HG03520 (cell line): ENCODE measurements around the gene PHACTR3.

Experiments
- ATAC-seq: cut with Tn5 transposase; IDR thresholded peaks from one replicate; pipeline ENCODE4 v1.9.1; 2021; ENCODE audit warnings: mild to moderate bottlenecking, moderate library complexity; ENCODE audit not compliant: unreplicated experiment

Gene PHACTR3

DNA sequence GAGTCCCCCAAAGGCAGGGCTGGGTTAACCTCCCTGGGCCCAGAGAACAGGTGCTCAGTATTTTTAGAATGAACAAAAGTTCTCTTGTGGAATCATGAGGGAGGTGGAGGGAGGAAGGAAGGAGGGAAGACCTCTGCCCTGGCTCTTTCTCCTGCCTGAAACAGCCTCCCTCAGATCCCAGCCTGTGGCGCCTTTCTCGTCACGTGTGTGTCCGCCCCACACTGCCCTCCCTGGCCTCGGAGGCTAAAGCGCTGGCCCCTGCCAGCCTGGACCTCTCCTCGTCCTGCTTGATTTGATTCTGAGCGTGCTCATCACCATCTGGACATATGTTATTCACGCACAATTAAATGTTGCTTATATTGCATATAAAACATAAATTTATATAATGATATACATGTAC is 40.9 kb downstream of the PHACTR3 start:
- no peak for ATAC-seq

DNA sequence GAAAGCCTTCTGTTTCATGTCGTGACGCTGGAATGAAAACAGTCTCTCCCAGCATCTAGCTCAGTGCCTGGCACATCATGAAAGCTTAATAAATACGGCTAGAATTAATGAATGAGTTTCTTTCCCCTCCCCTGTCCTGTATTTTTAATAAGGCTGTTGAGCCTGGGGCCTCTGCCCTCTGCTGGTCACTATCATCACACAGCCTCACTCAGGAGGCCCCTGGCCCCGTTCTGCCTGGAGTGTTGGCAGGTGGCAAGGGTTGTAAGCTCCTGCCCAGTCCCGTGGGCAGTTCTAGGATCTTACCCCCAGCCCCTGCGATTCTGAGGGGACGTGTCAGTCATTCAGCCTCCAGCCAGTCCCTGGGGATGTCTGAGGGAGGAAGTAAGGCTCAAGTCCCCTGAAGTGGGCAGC is 41.4 kb downstream of the PHACTR3 start:
- ATAC-seq, result no peak

DNA sequence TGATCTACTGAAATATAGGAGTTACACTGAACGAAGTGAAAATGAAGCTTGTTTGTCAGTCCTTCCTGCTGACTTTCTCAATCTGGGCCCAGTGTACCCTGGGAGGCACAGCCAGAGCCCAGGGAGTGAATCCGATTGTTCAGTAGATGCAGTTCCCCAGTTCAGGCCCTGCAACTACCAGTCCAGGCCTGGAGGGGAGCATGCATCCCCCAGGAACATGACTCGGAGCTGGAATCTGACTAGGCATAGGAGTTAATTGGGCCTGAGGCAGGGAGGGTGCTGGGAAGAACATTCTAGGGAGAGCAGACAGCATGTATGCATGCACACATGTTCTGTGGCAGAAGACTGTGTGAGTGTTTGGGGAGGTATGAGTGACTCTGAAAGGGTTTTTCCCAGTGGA is 42.1 kb downstream of the PHACTR3 start:
- no peak for ATAC-seq

DNA sequence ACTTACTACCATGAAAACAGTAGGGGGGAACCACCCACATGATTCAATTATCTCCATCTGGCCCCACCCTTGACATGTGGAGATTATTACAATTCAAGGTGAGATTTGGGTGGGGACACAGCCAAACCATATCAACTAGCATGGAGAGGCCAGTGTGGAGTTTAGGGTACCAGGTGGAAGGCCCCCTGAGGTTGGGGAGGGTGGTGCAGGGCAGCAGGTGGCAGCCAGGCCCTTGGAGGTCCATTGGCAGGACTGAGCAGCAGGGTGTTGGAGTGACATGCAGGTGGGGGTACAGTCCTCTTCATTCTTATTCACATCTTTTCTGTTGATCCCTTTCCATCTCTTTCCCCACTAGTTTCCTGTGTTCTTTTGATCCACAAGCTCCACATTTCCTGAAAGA is 42.9 kb downstream of the PHACTR3 start:
- ATAC-seq, result no peak

DNA sequence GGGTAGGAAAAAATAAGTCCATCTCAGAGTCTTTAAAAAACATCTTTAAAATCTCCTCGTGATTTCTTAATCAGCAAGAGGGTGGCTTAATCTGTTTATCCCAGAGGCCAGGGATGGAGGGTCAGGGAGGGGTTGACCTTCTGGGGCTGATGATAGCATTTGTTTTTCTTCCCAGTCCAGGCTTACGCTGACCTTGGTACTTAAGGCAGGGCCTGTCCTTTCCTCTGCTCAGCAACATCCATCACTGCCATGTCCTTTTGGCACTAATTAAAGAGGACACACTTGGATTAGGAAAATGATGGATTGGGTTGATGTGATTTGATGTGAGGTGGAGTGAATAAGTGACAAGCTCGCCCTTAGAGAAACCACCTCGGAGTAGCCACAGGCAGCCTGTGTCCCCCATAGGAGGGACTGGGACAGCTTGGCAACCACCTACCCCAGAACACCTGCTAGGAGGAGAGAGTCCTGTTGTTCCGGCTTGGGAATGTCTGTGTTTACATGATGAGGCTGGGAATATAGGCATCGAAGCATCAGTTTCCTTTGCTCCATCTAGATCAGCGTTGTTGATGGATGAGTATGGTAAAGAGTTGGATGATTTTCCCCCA is 44.2 kb downstream of the PHACTR3 start:
- ATAC-seq, result no peak

DNA sequence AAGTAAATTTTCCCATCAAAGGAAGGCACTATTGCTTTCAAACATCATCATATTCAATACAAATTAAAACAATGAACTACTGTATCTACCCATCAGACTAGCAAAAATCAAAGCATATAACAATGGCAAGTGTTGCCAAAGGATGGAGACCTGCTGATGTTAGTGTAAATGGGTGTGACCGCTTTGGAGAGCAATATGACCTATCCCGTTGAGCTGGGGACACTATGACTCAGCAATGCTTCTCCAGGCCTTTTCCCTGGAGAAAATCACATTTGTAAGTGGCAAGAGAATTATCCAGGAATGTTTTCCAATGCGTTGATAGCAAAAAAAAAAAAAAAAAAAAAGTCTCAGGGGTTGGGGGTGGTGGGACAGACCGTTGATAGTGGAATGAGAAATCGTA is 46.1 kb downstream of the PHACTR3 start:
- ATAC-seq, result no peak

DNA sequence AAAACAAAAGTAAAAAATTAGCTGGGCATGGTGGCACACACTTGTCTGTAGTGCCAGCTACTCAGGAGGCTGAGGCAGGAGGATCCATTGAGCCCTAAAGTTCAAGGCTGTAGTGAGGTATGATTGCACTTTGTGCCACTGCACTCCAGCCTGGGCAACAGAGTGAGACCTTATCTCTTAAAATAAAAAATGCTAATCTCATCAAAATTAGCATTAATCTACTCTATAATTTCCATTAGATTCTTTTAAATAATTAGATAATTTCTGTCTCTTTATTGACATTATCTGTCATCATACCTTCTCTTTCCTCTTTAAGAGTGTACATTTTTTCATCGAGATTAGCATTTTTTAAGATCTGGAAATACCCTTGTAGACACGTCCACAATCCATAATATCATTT is 48.0 kb downstream of the PHACTR3 start:
- no peak for ATAC-seq

DNA sequence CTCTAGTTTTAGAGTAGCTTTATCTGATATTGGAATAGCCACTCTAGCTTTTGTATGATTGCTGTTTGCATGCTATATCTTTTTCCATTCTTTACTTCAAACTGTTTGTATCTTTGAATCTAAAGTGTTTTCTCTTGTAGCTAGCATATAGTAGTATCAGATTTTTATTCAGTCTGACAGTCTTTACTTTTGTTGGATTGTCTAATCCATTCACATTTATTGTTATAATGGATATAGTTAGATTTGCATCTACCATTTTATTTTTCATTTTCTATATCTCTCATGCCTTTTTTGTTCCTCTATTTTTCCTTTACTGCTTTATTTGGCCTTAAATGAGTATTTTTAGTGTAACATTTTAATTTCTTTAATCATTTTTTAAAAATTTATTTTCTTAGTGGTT is 52.1 kb downstream of the PHACTR3 start:
- ATAC-seq, result no peak

DNA sequence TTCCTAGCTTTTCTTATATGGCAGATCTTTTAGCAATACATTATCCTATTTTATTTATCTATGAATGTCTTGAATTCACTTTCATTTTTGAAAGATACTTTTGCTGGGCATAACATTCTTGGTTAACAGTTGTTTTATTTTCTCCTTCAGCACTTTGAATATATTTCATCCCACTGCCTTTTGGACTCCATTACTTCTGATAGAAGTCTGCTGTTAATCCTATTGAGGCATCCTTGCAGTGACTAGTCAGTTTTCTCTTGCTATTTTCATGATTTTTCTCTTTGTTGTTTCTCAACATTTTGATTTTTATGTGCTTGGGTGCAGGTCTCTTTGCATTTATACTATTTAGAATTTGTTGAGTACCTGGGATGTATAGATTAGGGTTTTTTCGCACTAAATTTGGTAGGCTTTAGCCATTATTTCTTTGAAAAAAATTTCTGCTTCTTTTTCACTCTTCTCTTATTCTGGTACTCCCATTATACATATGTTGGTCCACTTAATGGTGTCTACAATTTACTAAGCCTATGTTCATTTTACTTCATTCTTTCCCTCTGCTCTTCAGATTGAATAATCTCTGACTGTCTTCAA is 53.2 kb downstream of the PHACTR3 start:
- ATAC-seq, result no peak

DNA sequence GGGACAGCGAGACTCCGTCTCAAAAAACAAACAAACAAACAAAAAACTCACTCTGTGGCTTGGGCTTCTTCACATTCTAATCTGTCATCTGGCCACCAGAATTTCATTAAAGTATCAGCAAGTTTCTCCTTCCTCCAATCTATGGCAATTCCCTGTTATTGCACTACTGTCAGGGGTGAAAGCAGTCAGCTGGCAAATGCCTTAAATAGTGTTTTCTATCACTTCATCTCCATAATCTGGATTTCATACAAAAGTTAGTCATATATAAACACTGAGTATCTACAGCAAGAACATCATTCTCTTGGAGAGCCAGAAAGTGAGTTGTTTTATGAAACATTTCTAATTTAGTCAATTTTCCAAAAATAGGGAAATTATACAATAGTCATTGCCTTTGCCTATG is 56.1 kb downstream of the PHACTR3 start:
- no peak for ATAC-seq

DNA sequence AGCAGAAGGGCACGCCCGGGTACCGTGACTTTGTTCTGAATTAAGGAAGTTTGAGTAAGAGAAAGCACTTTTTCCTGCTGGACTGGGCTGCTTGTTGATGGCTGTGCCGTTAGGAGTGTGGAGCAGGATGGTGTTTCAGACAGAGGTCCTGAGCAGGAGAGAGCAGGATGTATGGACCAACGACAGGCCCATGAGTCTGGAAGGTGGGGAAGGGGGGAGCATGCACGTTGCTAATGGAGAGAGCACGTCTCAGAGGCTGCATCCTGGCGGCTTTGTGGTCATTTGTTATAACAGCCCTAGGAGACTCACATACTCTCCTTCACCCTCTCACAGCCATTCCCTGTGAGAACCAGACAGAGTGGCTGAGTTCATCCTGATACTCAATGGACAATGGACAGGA is 56.8 kb downstream of the PHACTR3 start:
- ATAC-seq, result no peak

DNA sequence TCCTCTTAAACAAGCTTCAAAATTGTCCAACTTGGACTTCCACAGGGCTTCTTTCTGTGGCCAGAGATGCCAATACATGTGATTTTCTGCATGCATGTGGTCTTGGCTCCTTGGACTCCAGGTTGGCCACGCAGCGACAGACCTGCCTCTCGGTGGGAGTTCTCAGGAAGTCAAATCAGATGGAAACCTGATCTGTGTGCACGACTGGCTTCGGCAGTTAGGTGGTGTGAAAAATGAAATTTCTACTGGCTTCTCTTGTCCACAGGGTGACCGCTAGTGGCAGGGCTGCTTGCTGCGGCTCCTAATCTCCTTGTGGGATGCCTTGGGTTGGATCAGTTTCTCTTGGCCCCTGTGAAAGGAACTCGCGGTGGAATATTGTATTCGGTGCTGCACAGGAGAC is 57.3 kb downstream of the PHACTR3 start:
- ATAC-seq, result no peak

DNA sequence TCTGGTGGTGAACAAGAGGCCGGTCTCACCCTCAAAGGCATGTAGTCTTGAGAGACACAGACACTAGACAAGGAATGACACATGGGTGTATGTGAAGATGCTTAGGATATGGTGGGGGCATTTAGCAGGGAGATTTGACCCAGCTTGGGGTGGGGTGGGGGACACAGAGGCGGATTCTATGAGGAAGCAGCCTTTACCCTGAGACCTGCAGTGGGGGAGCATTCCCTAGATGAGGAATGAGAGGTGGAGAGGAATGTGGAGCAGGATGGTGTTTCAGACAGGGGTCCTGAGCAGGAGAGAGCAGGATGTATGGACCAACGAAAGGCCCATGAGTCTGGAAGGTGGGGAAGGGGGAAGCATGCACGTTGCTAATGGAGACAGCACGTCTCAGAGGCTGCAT is 57.8 kb downstream of the PHACTR3 start:
- no peak for ATAC-seq

DNA sequence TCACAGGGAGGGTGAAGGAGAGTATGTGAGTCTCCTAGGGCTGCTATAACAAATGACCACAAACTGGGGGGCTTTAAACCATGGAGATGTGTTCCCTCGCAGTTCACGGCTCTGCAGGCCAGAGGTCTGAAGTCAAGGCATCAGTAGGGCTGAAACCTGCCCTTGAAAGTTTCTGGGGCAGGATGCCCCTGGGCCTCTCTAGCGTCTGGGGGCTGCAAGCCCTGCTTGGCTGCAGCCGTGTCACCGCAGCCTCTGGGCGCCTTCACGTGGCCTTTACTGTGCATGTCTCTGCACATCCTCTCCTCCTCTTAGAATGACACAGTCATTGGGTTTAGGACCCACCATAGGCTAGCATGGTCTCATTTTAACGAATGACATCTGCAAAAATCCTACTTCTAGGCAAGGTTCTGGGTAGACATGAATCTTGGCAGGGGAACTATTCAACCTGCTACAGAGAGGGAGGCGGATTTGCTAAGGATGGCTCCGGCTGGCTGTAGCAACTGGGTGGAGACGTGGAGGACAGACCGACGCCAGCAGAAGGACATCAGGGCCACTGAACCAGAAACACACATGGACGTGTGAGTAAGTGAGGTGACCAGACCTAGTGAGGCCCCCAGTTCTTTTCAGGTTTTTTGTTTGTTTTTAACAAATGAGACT is 58.6 kb downstream of the PHACTR3 start:
- no peak for ATAC-seq

DNA sequence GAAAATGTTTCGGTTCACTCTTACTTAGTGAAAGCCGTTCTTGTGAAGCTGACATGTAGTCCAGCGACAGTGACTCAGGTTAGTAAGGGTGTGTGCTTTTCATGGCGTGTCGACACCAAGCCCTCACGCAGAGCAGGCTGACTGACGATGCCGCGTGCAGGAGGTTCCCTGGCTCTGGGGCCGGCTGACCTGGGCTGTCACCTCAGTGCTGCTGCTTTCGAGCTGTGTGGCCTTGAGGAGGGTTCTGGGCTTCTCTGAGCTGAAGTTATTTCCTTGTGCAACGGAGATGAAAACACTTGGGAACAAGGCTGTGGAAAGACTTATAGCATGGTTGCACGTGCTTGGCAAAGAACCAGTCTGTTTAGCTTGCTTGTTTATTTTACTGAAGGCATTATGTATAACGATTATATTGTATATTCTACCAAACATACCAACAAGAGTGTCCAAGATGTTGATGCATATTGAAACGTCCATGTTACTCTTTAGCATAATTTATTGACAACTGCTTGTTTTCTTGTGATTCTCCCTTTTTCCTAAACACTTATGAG is 59.2 kb downstream of the PHACTR3 start:
- ATAC-seq, result no peak

DNA sequence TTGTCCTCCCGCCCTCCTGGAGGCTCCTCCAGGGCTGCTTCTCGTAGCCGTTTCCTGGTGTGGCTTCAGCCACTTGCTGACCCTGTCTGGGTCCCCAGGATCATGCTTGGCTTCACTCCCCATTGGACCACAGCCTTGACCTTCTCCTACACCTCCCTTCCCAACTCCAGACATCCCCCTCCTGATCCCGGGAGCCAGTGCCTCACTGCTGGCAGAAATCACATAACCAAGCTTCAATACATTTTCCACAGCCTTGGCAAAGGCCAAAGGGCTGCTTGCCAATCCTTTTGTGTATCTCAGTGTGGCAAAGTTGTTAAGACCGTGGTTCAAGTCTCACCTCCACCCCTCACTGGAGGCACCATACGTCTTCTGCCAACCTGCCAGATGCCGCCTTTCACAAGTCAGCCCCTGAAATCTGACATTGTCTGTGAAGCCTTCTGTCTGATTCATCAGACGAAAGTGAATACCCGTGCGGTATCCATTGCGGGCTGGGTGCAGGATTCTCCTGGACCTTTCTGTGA is 60.1 kb downstream of the PHACTR3 start:
- no peak for ATAC-seq

DNA sequence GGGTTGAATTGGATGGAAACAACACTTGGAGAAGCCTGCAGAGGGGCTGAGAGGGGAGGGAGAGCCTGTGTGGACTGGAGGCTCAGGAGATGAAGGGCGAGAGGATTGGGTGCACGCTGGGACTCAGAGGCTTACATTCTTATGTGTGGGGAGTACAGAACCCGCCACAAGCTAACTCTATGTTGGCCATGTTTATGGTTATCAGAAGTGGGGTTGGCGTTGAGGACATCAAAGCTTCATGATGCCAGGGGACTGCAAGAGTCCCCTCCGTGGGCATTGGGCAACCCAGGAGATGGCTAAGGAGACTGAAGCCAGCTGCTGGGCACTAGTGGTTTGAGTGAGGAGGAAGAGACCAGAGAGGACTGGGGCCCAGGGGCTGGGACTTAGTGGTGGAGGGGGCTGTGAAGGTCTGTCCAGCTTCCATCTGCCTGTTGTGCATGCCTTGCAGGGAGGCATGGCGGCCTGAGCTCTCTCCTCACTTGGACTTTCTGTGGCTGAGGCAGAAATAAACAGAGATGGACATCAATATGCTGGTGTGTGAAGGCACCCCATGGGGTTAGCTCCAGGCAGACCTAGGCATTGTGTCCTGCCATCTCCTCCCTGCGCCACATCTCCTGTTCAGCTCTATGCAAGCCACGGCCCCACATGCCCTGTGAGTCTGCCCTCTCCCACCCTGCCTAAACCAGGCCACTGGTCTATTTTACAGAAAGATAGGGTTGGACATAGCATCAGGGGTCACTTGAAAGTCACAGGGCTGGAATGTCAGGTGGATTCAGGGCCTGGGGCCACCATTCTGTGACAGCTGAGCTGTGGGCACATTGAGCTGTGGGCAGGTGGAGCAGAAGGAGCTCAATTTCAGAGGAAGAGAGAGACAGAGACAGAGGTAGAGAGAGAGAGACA is 61.6 kb downstream of the PHACTR3 start:
- ATAC-seq, result no peak

DNA sequence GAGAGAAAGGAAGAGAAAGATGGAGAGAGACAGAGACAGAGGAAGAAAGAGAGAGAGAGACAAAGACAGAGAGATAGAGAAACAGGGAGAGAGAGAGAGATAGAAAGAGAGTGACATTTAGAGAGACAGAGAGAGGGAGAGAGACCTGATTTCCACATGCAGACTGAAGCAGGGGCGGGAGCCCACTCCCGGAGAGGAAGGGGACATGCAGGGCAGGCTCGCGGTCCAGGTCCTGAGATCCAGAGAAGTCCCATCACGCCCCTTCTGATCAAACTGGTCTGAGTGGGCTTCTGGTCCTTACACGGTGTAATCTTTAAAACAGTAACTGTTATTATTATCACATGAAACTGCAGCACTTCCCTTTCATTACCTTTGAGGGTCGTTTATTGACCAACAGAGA is 62.2 kb downstream of the PHACTR3 start:
- no peak for ATAC-seq

DNA sequence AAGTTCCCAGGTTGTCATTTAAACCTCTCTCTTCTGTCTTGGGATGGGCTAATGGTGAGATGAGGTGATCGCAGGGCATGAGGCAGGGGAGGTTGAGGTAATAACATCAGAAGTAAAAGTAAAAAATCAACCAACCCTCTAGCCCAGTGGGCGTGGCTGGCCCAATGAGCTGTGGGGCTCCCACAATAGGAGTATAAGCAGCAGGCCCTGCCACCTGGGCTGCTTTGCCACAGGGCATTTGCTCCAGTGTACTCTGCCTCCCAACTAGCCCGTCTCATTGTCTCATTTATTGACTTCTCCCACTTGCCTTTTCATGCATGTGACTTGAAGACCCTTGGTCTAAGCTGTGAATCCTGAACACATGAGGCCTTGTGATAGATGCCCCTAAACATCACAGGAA is 62.8 kb downstream of the PHACTR3 start:
- no peak for ATAC-seq

DNA sequence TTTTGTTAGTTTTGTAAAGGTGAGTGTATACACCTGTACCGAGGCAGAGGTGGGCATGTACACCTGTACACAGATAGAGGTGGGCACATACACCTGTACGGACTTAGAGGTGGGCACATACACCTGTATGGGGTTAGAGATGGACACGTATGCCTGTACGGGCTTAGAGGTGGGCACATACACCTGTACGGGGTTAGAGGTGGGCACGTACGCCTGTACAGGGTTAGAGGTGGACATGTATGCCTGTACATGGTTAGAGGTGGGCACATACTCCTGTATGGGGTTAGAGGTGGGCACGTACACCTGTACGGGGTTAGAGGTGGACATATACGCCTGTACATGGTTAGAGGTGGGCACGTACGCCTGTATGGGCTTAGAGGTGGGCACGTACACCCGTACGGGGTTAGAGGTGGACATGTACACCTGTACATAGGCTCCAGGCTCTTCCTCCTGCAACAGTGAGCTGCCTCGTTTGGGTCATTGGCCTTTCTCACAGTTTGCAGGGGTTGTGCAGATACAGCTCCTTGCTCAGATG is 63.7 kb downstream of the PHACTR3 start:
- no peak for ATAC-seq
